ENCODE results near the gene AKAP8L. TPM values are rescaled to one million over a fixed set of nuclear protein-coding genes. Genes with fewer than 3 reads are reported as not detected.

The AKAP8L gene
- total and polyA plus RNA-seq, 2 donors (not counting 1 experiment from before 2014, with no cell fraction given): 184 to 211 TPM

GRCh38 chr19:15445807-15446376 lies 27.1 kb upstream of the AKAP8L start:
- no peak overlapping the region for H3K4me3 ChIP-seq (ENCODE audit: control extremely low read depth in 1 of 5, extremely low read depth in 1 of 5, insufficient read depth in 1 of 5, low read depth in 2 of 5, low read length in 4 of 5)
- intact Hi-C loops (cut with micrococcal nuclease): no loop called here
- no peaks in the 10 kb centered on the region for H3K36me3 ChIP-seq (replicated peaks in 1 of 2; ENCODE audit: control extremely low read depth in 1 of 2, control insufficient read depth in 1 of 2, extremely low read depth in 1 of 2, insufficient read depth in 2 of 2, low read length in 1 of 2)
- no peaks in the 10 kb centered on the region for H3K79me2 ChIP-seq (ENCODE audit: control insufficient read depth, insufficient read depth, low read length)
- ChIA-PET CTCF (no interaction called here), POLR2A (no interaction called here)
- no peaks in the 10 kb centered on the region for H3K27me3 ChIP-seq (replicated peaks in 1 of 4; ENCODE audit: control extremely low read depth in 1 of 4, control insufficient read depth in 3 of 4, insufficient read depth in 4 of 4, low read length in 3 of 4)
- Mint-ChIP-seq H3K4me3 (no peak overlapping the region), H3K27me3 (no peaks in the 10 kb centered on the region), H3K4me1 (peaks cover 12% of the 10 kb centered on the region), H3K9me3 (ENCODE audit: insufficient read depth) (no peaks in the 10 kb centered on the region), H3K27ac (no peak overlapping the region)
- no peak overlapping the region for H3K9ac ChIP-seq (ENCODE audit: low read length)
- TF ChIP-seq CTCF (IDR thresholded peaks at IDR 0.05) (no peak), EZH2 (IDR thresholded peaks at IDR 0.05; ENCODE audit: borderline replicate concordance, insufficient read depth, low read depth, low read length, poor library complexity, severe bottlenecking) (no peak)
- H4K20me1 ChIP-seq (ENCODE audit: control insufficient read depth, insufficient read depth, low read length, poor library complexity, severe bottlenecking): no peaks in the 10 kb centered on the region
- peaks cover 8 to 17% of the 10 kb centered on the region in 2 donors for H3K4me1 ChIP-seq (ENCODE audit: control insufficient read depth in 2 of 2, insufficient read depth in 2 of 2, low read length in 2 of 2)
- no peak overlapping the region for H2AFZ ChIP-seq (ENCODE audit: insufficient read depth, low read depth, low read length, poor library complexity, severe bottlenecking)
- no peak overlapping the region for H3K27ac ChIP-seq (ENCODE audit: low read length in 2 of 2)
- ATAC-seq (ENCODE audit: low read depth) (no peak), DNase-seq (no peak)
- 84% methylated on average over 6 of the region's 7 CpGs for WGBS (ENCODE audit: insufficient coverage)
- no peaks in the 10 kb centered on the region for H3K9me3 ChIP-seq (ENCODE audit: control extremely low read depth in 1 of 3, control insufficient read depth in 2 of 3, insufficient read depth in 1 of 3, low read length in 2 of 3)
- H3K4me2 ChIP-seq (replicated peaks; ENCODE audit: low read depth, low read length, poor library complexity, severe bottlenecking): no peak overlapping the region

GRCh38 chr19:15445227-15445605 lies 26.4 kb upstream of the AKAP8L start:
- H2AFZ ChIP-seq (ENCODE audit: insufficient read depth, low read depth, low read length, poor library complexity, severe bottlenecking): no peak overlapping the region
- Mint-ChIP-seq H3K9me3 (ENCODE audit: insufficient read depth) (no peaks in the 10 kb centered on the region), H3K4me1 (peaks cover 7% of the 10 kb centered on the region), H3K27ac (no peak overlapping the region), H3K4me3 (no peak overlapping the region), H3K27me3 (no peaks in the 10 kb centered on the region)
- ChIA-PET CTCF (no interaction called here), POLR2A (no interaction called here)
- ATAC-seq (ENCODE audit: low read depth) (no peak), DNase-seq (no peak)
- intact Hi-C loops (cut with micrococcal nuclease): no loop called here
- no peaks in the 10 kb centered on the region for H3K79me2 ChIP-seq (ENCODE audit: control insufficient read depth, insufficient read depth, low read length)
- H3K9me3 ChIP-seq (ENCODE audit: control extremely low read depth in 1 of 3, control insufficient read depth in 2 of 3, insufficient read depth in 1 of 3, low read length in 2 of 3): no peaks in the 10 kb centered on the region
- TF ChIP-seq EZH2 (IDR thresholded peaks at IDR 0.05; ENCODE audit: borderline replicate concordance, insufficient read depth, low read depth, low read length, poor library complexity, severe bottlenecking): no peak
- H4K20me1 ChIP-seq (ENCODE audit: control insufficient read depth, insufficient read depth, low read length, poor library complexity, severe bottlenecking): no peaks in the 10 kb centered on the region
- H3K4me1 ChIP-seq (ENCODE audit: control insufficient read depth in 2 of 2, insufficient read depth in 2 of 2, low read length in 2 of 2): peaks cover 8 to 15% of the 10 kb centered on the region in 2 donors
- no peak overlapping the region for H3K4me2 ChIP-seq (replicated peaks; ENCODE audit: low read depth, low read length, poor library complexity, severe bottlenecking)
- H3K27ac ChIP-seq (ENCODE audit: low read length in 2 of 2): no peak overlapping the region
- no peak overlapping the region for H3K4me3 ChIP-seq (ENCODE audit: control extremely low read depth in 1 of 5, extremely low read depth in 1 of 5, insufficient read depth in 1 of 5, low read depth in 2 of 5, low read length in 4 of 5)
- no peaks in the 10 kb centered on the region for H3K27me3 ChIP-seq (replicated peaks in 1 of 4; ENCODE audit: control extremely low read depth in 1 of 4, control insufficient read depth in 3 of 4, insufficient read depth in 4 of 4, low read length in 3 of 4)
- 93% methylated on average over 9 of the region's 9 CpGs for WGBS (ENCODE audit: insufficient coverage)
- H3K9ac ChIP-seq (ENCODE audit: low read length): no peak overlapping the region
- no peaks in the 10 kb centered on the region for H3K36me3 ChIP-seq (replicated peaks in 1 of 2; ENCODE audit: control extremely low read depth in 1 of 2, control insufficient read depth in 1 of 2, extremely low read depth in 1 of 2, insufficient read depth in 2 of 2, low read length in 1 of 2)
